ENCODE results near the gene PRKG1. TPM values are rescaled to one million over a fixed set of nuclear protein-coding genes. Genes with fewer than 3 reads are reported as not detected.

Gene PRKG1
- total and polyA plus RNA-seq, 8 donors, result 1.2 to 9.6 (median 2.9) TPM

DNA sequence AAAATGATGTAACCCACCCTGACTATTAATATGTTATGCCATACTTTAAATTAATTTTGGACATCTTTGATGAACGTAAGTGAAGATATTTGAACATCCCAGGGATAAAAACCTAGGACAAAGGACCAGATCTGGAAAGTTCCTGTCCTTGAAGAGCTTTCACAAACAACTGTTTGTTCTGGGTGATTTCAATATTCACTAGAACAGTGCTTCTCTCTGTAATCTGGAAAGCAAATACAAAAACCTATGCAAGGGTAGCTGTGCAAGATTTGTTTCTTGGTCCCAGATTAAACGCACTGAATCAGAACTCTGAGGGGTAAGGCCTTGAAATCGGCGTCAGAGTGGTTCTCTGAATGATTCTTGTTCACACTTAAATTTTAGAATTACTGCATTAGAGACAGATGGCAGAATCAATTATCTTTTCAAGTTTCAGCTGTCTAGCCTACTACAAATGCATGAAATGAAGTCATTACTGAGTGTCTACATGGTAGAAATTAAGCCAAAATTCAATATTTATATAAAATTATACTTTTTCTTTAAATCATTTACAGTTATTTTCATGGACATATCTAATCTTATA is 694.7 kb downstream of the PRKG1 start:
- TF ChIP-seq, protein P1, sequence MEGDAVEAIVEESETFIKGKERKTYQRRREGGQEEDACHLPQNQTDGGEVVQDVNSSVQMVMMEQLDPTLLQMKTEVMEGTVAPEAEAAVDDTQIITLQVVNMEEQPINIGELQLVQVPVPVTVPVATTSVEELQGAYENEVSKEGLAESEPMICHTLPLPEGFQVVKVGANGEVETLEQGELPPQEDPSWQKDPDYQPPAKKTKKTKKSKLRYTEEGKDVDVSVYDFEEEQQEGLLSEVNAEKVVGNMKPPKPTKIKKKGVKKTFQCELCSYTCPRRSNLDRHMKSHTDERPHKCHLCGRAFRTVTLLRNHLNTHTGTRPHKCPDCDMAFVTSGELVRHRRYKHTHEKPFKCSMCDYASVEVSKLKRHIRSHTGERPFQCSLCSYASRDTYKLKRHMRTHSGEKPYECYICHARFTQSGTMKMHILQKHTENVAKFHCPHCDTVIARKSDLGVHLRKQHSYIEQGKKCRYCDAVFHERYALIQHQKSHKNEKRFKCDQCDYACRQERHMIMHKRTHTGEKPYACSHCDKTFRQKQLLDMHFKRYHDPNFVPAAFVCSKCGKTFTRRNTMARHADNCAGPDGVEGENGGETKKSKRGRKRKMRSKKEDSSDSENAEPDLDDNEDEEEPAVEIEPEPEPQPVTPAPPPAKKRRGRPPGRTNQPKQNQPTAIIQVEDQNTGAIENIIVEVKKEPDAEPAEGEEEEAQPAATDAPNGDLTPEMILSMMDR (IDR thresholded peaks at IDR 0.05), result no peak
- no peaks in the 10 kb centered on the region for H3K9me3 ChIP-seq
- H3K36me3 ChIP-seq, result no peaks in the 10 kb centered on the region
- no peaks in the 10 kb centered on the region for H3K27me3 ChIP-seq
- intact Hi-C loops (cut with DNase I), result no loop called here
- no peak for DNase-seq
- ATAC-seq, result no peak
- WGBS, 2 donors, result 78 to 85% methylated on average over 4 of the region's 4 CpGs
- peaks cover 0 to 3% (median 3%) of the 10 kb centered on the region in 3 donors for H3K4me1 ChIP-seq
- no peak overlapping the region for H3K4me3 ChIP-seq
- FAIRE-seq, result no peak
- H3K27ac ChIP-seq, result no peak overlapping the region

DNA sequence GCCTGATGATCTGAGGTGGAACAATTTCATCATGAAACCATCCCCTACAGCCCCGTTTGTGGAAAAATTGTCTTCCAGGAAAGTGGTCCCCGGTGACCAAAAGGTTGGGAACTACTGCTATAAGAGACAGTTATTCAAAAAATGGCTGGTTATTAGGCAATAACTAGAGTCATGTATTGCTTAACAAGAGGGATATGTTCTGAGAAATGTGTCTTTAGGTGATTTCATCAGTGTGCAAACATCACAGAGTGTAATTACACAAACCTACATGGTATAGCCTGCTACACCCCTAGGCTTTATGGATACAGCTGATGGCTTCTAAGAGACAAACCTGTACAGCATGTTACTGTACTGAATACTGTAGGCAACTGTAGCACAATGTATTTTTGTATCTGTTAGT is 696.4 kb downstream of the PRKG1 start:
- intact Hi-C loops (cut with DNase I), result no loop called here
- 77 to 83% methylated on average over 2 of the region's 2 CpGs for WGBS, 2 donors
- no peak overlapping the region for H3K4me3 ChIP-seq
- peaks cover 0 to 7% (median 5%) of the 10 kb centered on the region in 3 donors for H3K4me1 ChIP-seq
- H3K9me3 ChIP-seq, result no peaks in the 10 kb centered on the region
- no peak for DNase-seq
- no peak overlapping the region for H3K27ac ChIP-seq
- TF ChIP-seq, protein P1 (IDR thresholded peaks at IDR 0.05), result no peak
- ATAC-seq, result no peak
- H3K27me3 ChIP-seq, result no peaks in the 10 kb centered on the region
- FAIRE-seq, result no peak
- no peaks in the 10 kb centered on the region for H3K36me3 ChIP-seq

DNA sequence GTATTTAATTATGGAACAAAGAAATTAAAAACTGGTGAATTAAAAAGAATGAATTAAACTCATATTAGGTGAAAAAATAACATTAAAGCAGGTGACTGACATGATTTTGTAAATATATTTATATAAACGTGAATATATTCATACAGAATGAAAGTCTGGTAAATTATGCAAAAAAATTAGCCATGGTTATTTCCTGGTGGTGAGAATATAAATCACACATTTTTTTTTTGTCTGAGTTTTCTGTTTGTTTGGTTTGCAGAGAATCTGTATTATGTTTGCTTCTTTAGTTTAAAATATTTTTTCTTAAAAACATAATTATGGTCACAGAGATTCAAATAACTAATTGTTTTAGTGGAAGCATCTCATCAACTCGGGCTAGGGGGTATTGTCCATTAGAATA is 698.1 kb downstream of the PRKG1 start:
- TF ChIP-seq, protein P1 (IDR thresholded peaks at IDR 0.05), result no peak
- ATAC-seq (no peak), FAIRE-seq (peak; percentile 17), DNase-seq (no peak)
- no peaks in the 10 kb centered on the region for H3K27me3 ChIP-seq
- no peaks in the 10 kb centered on the region for H3K36me3 ChIP-seq
- WGBS, 2 donors, result 80 to 85% methylated on average over 2 of the region's 2 CpGs
- intact Hi-C loops (cut with DNase I), result no loop called here
- no peak overlapping the region for H3K27ac ChIP-seq
- H3K4me3 ChIP-seq, result no peak overlapping the region
- peaks cover 0 to 7% (median 5%) of the 10 kb centered on the region in 3 donors for H3K4me1 ChIP-seq
- H3K9me3 ChIP-seq, result no peaks in the 10 kb centered on the region

DNA sequence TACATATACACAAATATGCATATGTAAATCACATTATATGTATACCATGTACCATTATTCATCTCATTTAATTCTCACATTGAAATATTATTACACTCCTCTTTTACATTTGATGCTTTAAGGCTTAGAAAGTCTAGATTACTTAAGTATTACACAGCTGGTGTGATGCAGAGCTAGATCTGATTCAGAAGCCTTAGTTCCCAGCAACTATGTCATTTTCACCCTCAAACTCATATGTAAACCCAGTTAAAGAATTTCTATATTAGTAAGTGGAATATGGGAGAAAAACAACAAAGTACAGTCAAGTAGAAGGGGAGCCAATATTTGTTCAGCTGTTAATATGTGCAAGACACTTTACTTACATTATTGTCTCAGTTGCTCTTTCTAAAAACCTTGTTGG is 699.4 kb downstream of the PRKG1 start:
- no peak for DNase-seq
- H3K27ac ChIP-seq, result no peak overlapping the region
- H3K4me3 ChIP-seq, result no peak overlapping the region
- H3K4me1 ChIP-seq, result peaks cover 0 to 7% (median 5%) of the 10 kb centered on the region in 3 donors
- intact Hi-C loops (cut with DNase I), result no loop called here
- TF ChIP-seq, protein P1 (IDR thresholded peaks at IDR 0.05), result no peak
- no peaks in the 10 kb centered on the region for H3K27me3 ChIP-seq
- no peaks in the 10 kb centered on the region for H3K36me3 ChIP-seq
- ATAC-seq, result peak in 1 of 4 donors; percentile 9
- no peaks in the 10 kb centered on the region for H3K9me3 ChIP-seq
- no peak for FAIRE-seq

- TF ChIP-seq, protein P1 (IDR thresholded peaks at IDR 0.05), result no peak
- no peak overlapping the region for H3K4me3 ChIP-seq
- intact Hi-C loops (cut with DNase I), result no loop called here
- H3K27ac ChIP-seq, result no peak overlapping the region
- WGBS, 2 donors, result 80 to 89% methylated on average over 2 of the region's 2 CpGs
- DNase-seq (no peak), ATAC-seq (no peak), FAIRE-seq (no peak)
- no peaks in the 10 kb centered on the region for H3K27me3 ChIP-seq
- H3K9me3 ChIP-seq, result no peaks in the 10 kb centered on the region
- H3K4me1 ChIP-seq, result no peaks in the 10 kb centered on the region
- H3K36me3 ChIP-seq, result no peaks in the 10 kb centered on the region
Measured at GRCh38 chr10:51783941-51784340, 709.7 kb downstream of the PRKG1 start.
